Cardiac septum (tissue), 1 donor: ENCODE results near the gene OTOP1. TPM values are rescaled to one million over a fixed set of nuclear protein-coding genes. Genes with fewer than 3 reads are reported as not detected.
"Not testable (repeated sequence)": the region's sequence is repeated elsewhere in the genome, so short reads cannot be mapped to it uniquely, and the experiment has no call there.

Experiments used
- DNase-seq: peaks from one replicate; pipeline ENCODE4 v3.0.0-alpha.2; 2020; ENCODE audit warnings: low spot score
- intact Hi-C: fragments of 100-400 bp; cut with DNase I; formaldehyde crosslinking; loops from one replicate; pipeline ENCODE4 v1.14.0; 2022
- total RNA-seq: library from RNA; stranded (reverse); fragmentation: NEBNext Ultra II Directional; extraction: Animal tissue kit (Norgen Biotek cat#: 25700); gene quantifications from one replicate; pipeline ENCODE4 v1.2.1, GENCODE V29; 2021
- donor health status: DM: no; HTN: no; CAD: no.

Gene OTOP1
- total RNA-seq, 1 donor from 2014 or later: not detected

GRCh38 chr4:4245172-4245571, 18.4 kb upstream of the OTOP1 start:
- intact Hi-C loops: loop anchor here (5.0 kb wide), 1 partner anchor 297 kb away; the partner anchor contains the start of gene STX18
- DNase-seq: no peak

- DNase-seq, intact Hi-C loops: not testable (repeated sequence)
Observed at GRCh38 chr4:4239551-4239950, 12.8 kb upstream of the OTOP1 start.

GRCh38 chr4:4233610-4234009, 6.9 kb upstream of the OTOP1 start:
- intact Hi-C loops: no loop called here
- no peak for DNase-seq

GRCh38 chr4:4228356-4228668, 1.6 kb upstream of the OTOP1 start:
- DNase-seq: no peak
- intact Hi-C loops: no loop called here

- DNase-seq: no peak
- intact Hi-C loops: no loop called here
Observed at GRCh38 chr4:4227510-4228355, 1.0 kb upstream of the OTOP1 start.

- no peak for DNase-seq
- intact Hi-C loops: no loop called here
Observed at GRCh38 chr4:4225915-4226605, 669 bp downstream of the OTOP1 start.

- intact Hi-C loops: no loop called here
- no peak for DNase-seq
Observed at GRCh38 chr4:4217113-4217512, 9.6 kb downstream of the OTOP1 start.

GRCh38 chr4:4216648-4217047, 10.1 kb downstream of the OTOP1 start:
- intact Hi-C loops: no loop called here
- DNase-seq: no peak

GRCh38 chr4:4213674-4214073, 13.1 kb downstream of the OTOP1 start:
- intact Hi-C loops, DNase-seq: not testable (repeated sequence)

- intact Hi-C loops: no loop called here
- no peak for DNase-seq
Observed at GRCh38 chr4:4206204-4206603, 20.5 kb downstream of the OTOP1 start.

- DNase-seq: no peak
- intact Hi-C loops: no loop called here
Observed at GRCh38 chr4:4204401-4204745, 22.4 kb downstream of the OTOP1 start.

GRCh38 chr4:4203688-4204400, 22.9 kb downstream of the OTOP1 start:
- intact Hi-C loops: no loop called here
- DNase-seq: no peak

GRCh38 chr4:4202510-4202909, 24.2 kb downstream of the OTOP1 start:
- intact Hi-C loops: no loop called here
- DNase-seq: no peak

- DNase-seq: no peak
- intact Hi-C loops: no loop called here
Observed at GRCh38 chr4:4200624-4201023, 26.1 kb downstream of the OTOP1 start.

- intact Hi-C loops: no loop called here
- no peak for DNase-seq
Observed at GRCh38 chr4:4195354-4195753, 31.4 kb downstream of the OTOP1 start.

- intact Hi-C loops, DNase-seq: not testable (repeated sequence)
Observed at GRCh38 chr4:4188557-4188956, 38.2 kb downstream of the OTOP1 start.

- intact Hi-C loops: no loop called here
- DNase-seq: no peak
Observed at GRCh38 chr4:4185528-4185927, 41.2 kb downstream of the OTOP1 start.

- intact Hi-C loops: no loop called here
Observed at GRCh38 chr4:4182835-4183568, 43.7 kb downstream of the OTOP1 start.

GRCh38 chr4:4170596-4171150, 56.1 kb downstream of the OTOP1 start:
- DNase-seq: no peak
- intact Hi-C loops: no loop called here

More at GRCh38 chr4:4182835-4183568, 43.7 kb downstream of the OTOP1 start:
- DNase-seq: no peak
